Activated naive CD4-positive, alpha-beta T cell treated with anti-CD3 and anti-CD28 coated beads, Interleukin-2, amount 10 ng/mL, durations not matched to agents 7 days and 5 days (primary cell): ENCODE results near the gene ZBTB40.

Source experiments
- CTCF ChIA-PET: fragments of 350-600 bp; sonication (Branson Sonifier 250); formaldehyde crosslinking; loops from one replicate; lab custom pipeline; 2021; ENCODE audit warnings: antibody characterized with exemption; lab: Charles Lee
- DNase-seq: peaks from one replicate; pipeline ENCODE4 v3.0.0-alpha.2; 2020
- H3K27ac Mint-ChIP-seq: one replicate; pipeline ENCODE4 v1.8.0; 2021; ENCODE audit warnings: mild to moderate bottlenecking, moderate library complexity, mixed read lengths
- H3K27me3 Mint-ChIP-seq: one replicate; pipeline ENCODE4 v1.8.0; 2021; ENCODE audit warnings: mild to moderate bottlenecking, mixed read lengths
- H3K36me3 Mint-ChIP-seq: one replicate; pipeline ENCODE4 v1.8.0; 2021; ENCODE audit warnings: mixed read lengths
- H3K4me1 Mint-ChIP-seq: one replicate; pipeline ENCODE4 v1.8.0; 2021; ENCODE audit warnings: mixed read lengths
- H3K4me3 Mint-ChIP-seq: one replicate; pipeline ENCODE4 v1.8.0; 2021; ENCODE audit warnings: mild to moderate bottlenecking, moderate library complexity, mixed read lengths
- H3K9me3 Mint-ChIP-seq: one replicate; pipeline ENCODE4 v1.8.0; 2021; ENCODE audit warnings: mixed read lengths

The ZBTB40 gene

GRCh38 chr1:22444856-22445255 lies 6.8 kb upstream of the ZBTB40 start:
- DNase-seq, result no peak
- no peak overlapping the region for H3K27ac Mint-ChIP-seq
- peaks cover 16% of the 10 kb centered on the region for H3K9me3 Mint-ChIP-seq
- H3K4me3 Mint-ChIP-seq, result no peak overlapping the region
- no peaks in the 10 kb centered on the region for H3K4me1 Mint-ChIP-seq
- CTCF ChIA-PET, result no interaction called here
- peaks cover 4% of the 10 kb centered on the region for H3K36me3 Mint-ChIP-seq
- peaks cover 25% of the 10 kb centered on the region for H3K27me3 Mint-ChIP-seq

- no peaks in the 10 kb centered on the region for H3K36me3 Mint-ChIP-seq
- CTCF ChIA-PET, result interaction anchor here (0.7 kb wide), 1 partner anchor 1079 kb away, joined by 3 read pairs; no protein-coding TSS in a partner anchor
- peaks cover 11% of the 10 kb centered on the region for H3K4me1 Mint-ChIP-seq
- no peak overlapping the region for H3K4me3 Mint-ChIP-seq
- peaks cover 18% of the 10 kb centered on the region for H3K27me3 Mint-ChIP-seq
- DNase-seq, result no peak
- H3K27ac Mint-ChIP-seq, result no peak overlapping the region
- no peaks in the 10 kb centered on the region for H3K9me3 Mint-ChIP-seq
Measured at GRCh38 chr1:22447621-22448111, 4.0 kb upstream of the ZBTB40 start.

- Mint-ChIP-seq H3K27me3 (peaks cover 18% of the 10 kb centered on the region), H3K4me3 (no peak overlapping the region), H3K4me1 (peaks cover 22% of the 10 kb centered on the region), H3K9me3 (no peaks in the 10 kb centered on the region), H3K27ac (no peak overlapping the region), H3K36me3 (peaks cover 5% of the 10 kb centered on the region)
- CTCF ChIA-PET, result interaction anchor here (0.6 kb wide), 1 partner anchor 10 kb away, joined by 3 read pairs; no protein-coding TSS in a partner anchor
- DNase-seq, result no peak
Measured at GRCh38 chr1:22449636-22450035, 2.0 kb upstream of the ZBTB40 start.

- CTCF ChIA-PET, result no interaction called here
- Mint-ChIP-seq H3K27me3 (peaks cover 18% of the 10 kb centered on the region), H3K9me3 (no peaks in the 10 kb centered on the region), H3K4me3 (peak overlapping the region; percentile 89), H3K4me1 (peaks cover 24% of the 10 kb centered on the region), H3K36me3 (peaks cover 6% of the 10 kb centered on the region), H3K27ac (peak overlapping the region; percentile 72)
- no peak for DNase-seq
Measured at GRCh38 chr1:22450351-22451021, 1.2 kb upstream of the ZBTB40 start.

- Mint-ChIP-seq H3K27me3 (peaks cover 3% of the 10 kb centered on the region), H3K9me3 (no peaks in the 10 kb centered on the region), H3K36me3 (peaks cover 6% of the 10 kb centered on the region), H3K27ac (peak overlapping the region; percentile 93), H3K4me1 (peaks cover 24% of the 10 kb centered on the region), H3K4me3 (peak overlapping the region; percentile 89)
- CTCF ChIA-PET, result interaction anchor here (1.0 kb wide), 1 partner anchor 13 kb away, joined by 4 read pairs; no protein-coding TSS in a partner anchor
- peak; percentile 41 for DNase-seq
Measured at GRCh38 chr1:22452481-22452957, 868 bp downstream of the ZBTB40 start.

- CTCF ChIA-PET, result interaction anchor here (0.7 kb wide), 1 partner anchor 42 kb away, joined by 3 read pairs; no protein-coding TSS in a partner anchor
- H3K27ac Mint-ChIP-seq, result no peak overlapping the region
- peaks cover 6% of the 10 kb centered on the region for H3K36me3 Mint-ChIP-seq
Measured at GRCh38 chr1:22453181-22453580, 1.5 kb downstream of the ZBTB40 start.

GRCh38 chr1:22454476-22455056 lies 2.9 kb downstream of the ZBTB40 start:
- Mint-ChIP-seq H3K4me3 (no peak overlapping the region), H3K27ac (no peak overlapping the region), H3K9me3 (no peaks in the 10 kb centered on the region), H3K4me1 (peaks cover 24% of the 10 kb centered on the region), H3K36me3 (peaks cover 8% of the 10 kb centered on the region), H3K27me3 (no peaks in the 10 kb centered on the region)
- CTCF ChIA-PET, result interaction anchor here (0.7 kb wide), 1 partner anchor 61 kb away, joined by 4 read pairs; no protein-coding TSS in a partner anchor
- DNase-seq, result no peak

More at GRCh38 chr1:22453181-22453580, 1.5 kb downstream of the ZBTB40 start:
- Mint-ChIP-seq H3K27me3 (no peaks in the 10 kb centered on the region), H3K4me1 (peaks cover 24% of the 10 kb centered on the region), H3K9me3 (no peaks in the 10 kb centered on the region), H3K4me3 (peak overlapping the region; percentile 89)
- DNase-seq, result no peak

- Mint-ChIP-seq H3K4me1 (peaks cover 25% of the 10 kb centered on the region), H3K9me3 (no peaks in the 10 kb centered on the region), H3K36me3 (peaks cover 9% of the 10 kb centered on the region), H3K27me3 (no peaks in the 10 kb centered on the region), H3K4me3 (no peak overlapping the region), H3K27ac (no peak overlapping the region)
- CTCF ChIA-PET, result no interaction called here
- no peak for DNase-seq
Measured at GRCh38 chr1:22457345-22457744, 5.7 kb downstream of the ZBTB40 start.

- Mint-ChIP-seq H3K27me3 (no peaks in the 10 kb centered on the region), H3K4me1 (peaks cover 20% of the 10 kb centered on the region), H3K27ac (no peak overlapping the region), H3K9me3 (no peaks in the 10 kb centered on the region), H3K4me3 (no peak overlapping the region), H3K36me3 (peaks cover 10% of the 10 kb centered on the region)
- no peak for DNase-seq
- CTCF ChIA-PET, result no interaction called here
Measured at GRCh38 chr1:22457836-22458235, 6.2 kb downstream of the ZBTB40 start.

GRCh38 chr1:22461100-22461499 lies 9.4 kb downstream of the ZBTB40 start:
- H3K27ac Mint-ChIP-seq, result no peak overlapping the region

GRCh38 chr1:22461678-22462527 lies 10.3 kb downstream of the ZBTB40 start:
- Mint-ChIP-seq H3K4me1 (peaks cover 8% of the 10 kb centered on the region), H3K27ac (no peak overlapping the region), H3K4me3 (no peak overlapping the region), H3K27me3 (no peaks in the 10 kb centered on the region), H3K9me3 (peaks cover 13% of the 10 kb centered on the region), H3K36me3 (peaks cover 8% of the 10 kb centered on the region)
- no peak for DNase-seq
- CTCF ChIA-PET, result no interaction called here

More at GRCh38 chr1:22461100-22461499, 9.4 kb downstream of the ZBTB40 start:
- H3K27me3 Mint-ChIP-seq, result no peaks in the 10 kb centered on the region
- peaks cover 8% of the 10 kb centered on the region for H3K4me1 Mint-ChIP-seq
- peaks cover 8% of the 10 kb centered on the region for H3K36me3 Mint-ChIP-seq
- H3K4me3 Mint-ChIP-seq, result no peak overlapping the region
- H3K9me3 Mint-ChIP-seq, result peaks cover 13% of the 10 kb centered on the region
- CTCF ChIA-PET, result no interaction called here
- no peak for DNase-seq

- peaks cover 8% of the 10 kb centered on the region for H3K36me3 Mint-ChIP-seq
- CTCF ChIA-PET, result no interaction called here
- peaks cover 13% of the 10 kb centered on the region for H3K9me3 Mint-ChIP-seq
- H3K4me3 Mint-ChIP-seq, result no peak overlapping the region
- no peaks in the 10 kb centered on the region for H3K27me3 Mint-ChIP-seq
- peaks cover 8% of the 10 kb centered on the region for H3K4me1 Mint-ChIP-seq
- no peak overlapping the region for H3K27ac Mint-ChIP-seq
- no peak for DNase-seq
Measured at GRCh38 chr1:22462928-22463327, 11.3 kb downstream of the ZBTB40 start.

GRCh38 chr1:22465015-22465565 lies 13.4 kb downstream of the ZBTB40 start:
- peaks cover 8% of the 10 kb centered on the region for H3K4me1 Mint-ChIP-seq
- no peaks in the 10 kb centered on the region for H3K27me3 Mint-ChIP-seq
- DNase-seq, result no peak
- peaks cover 13% of the 10 kb centered on the region for H3K9me3 Mint-ChIP-seq
- H3K36me3 Mint-ChIP-seq, result peaks cover 5% of the 10 kb centered on the region
- no peak overlapping the region for H3K4me3 Mint-ChIP-seq
- CTCF ChIA-PET, result no interaction called here
- no peak overlapping the region for H3K27ac Mint-ChIP-seq

- H3K27me3 Mint-ChIP-seq, result no peaks in the 10 kb centered on the region
- no peak overlapping the region for H3K27ac Mint-ChIP-seq
- H3K4me3 Mint-ChIP-seq, result no peak overlapping the region
- CTCF ChIA-PET, result no interaction called here
- H3K4me1 Mint-ChIP-seq, result peaks cover 8% of the 10 kb centered on the region
- no peak for DNase-seq
- H3K36me3 Mint-ChIP-seq, result peaks cover 5% of the 10 kb centered on the region
- H3K9me3 Mint-ChIP-seq, result peaks cover 13% of the 10 kb centered on the region
Measured at GRCh38 chr1:22465671-22466070, 14.0 kb downstream of the ZBTB40 start.
